ENCODE results near the gene BOD1. TPM values are rescaled to one million over a fixed set of nuclear protein-coding genes. Genes with fewer than 3 reads are reported as not detected.

The BOD1 gene
- polyA plus RNA-seq, 2 of the 4 experiments (the other 2 are of a cell fraction), result 59.1 to 102 TPM

DNA sequence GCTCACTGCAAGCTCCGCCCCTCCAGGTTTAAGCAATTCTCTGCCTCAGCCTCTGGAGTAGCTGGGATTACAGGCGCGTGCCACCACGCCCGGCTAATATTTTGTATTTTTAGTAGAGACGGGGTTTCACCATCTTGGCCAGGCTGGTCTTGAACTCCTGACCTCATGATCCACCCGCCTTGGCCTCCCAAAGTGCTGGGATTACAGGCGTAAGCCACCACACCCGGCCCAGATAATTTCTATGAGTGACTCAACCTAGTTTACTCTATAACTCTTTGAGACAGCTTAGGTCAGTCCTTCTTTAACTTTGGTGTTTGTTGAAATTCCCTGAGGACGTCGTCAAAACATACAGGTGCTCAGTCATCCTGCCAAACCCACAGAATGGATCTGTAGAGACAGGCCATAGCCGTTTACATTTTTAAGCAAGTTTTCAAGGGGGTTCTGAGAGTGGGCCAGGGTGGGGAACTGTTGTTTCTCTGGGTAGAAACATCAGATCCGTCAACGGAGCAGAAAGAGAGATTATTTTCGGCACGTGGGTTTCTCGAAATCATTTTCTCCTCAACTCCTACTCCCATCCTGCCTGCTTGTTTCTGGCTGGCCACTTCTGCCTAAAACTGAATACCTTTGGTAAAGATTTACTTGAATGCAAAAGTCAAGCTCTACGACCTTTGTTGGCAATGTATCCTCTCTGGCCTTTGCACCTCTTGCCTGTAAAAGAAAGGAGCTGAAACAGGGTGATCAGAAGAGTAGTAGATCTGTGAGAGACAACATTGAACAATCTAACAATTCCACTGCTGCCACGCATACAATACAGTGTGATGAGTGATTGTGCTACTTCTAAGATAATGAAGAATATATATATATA, 6.0 kb upstream of the BOD1 start:
- Histone ChIP-seq H3K27ac (peak overlapping the region; percentile 40 to 59; a peak in 4 of 6 replicates), H3K4me2 (no peak overlapping the region), H3K4me3 (no peak overlapping the region), H3K9me3 (no peaks in the 10 kb centered on the region), H3K4me1 (peaks cover 35% of the 10 kb centered on the region)
- FAIRE-seq (no peak), ATAC-seq (no peak), DNase-seq (ENCODE audit: low read depth in 1 of 2, low spot score in 1 of 2) (no peak)
- TF ChIP-seq, protein P1, sequence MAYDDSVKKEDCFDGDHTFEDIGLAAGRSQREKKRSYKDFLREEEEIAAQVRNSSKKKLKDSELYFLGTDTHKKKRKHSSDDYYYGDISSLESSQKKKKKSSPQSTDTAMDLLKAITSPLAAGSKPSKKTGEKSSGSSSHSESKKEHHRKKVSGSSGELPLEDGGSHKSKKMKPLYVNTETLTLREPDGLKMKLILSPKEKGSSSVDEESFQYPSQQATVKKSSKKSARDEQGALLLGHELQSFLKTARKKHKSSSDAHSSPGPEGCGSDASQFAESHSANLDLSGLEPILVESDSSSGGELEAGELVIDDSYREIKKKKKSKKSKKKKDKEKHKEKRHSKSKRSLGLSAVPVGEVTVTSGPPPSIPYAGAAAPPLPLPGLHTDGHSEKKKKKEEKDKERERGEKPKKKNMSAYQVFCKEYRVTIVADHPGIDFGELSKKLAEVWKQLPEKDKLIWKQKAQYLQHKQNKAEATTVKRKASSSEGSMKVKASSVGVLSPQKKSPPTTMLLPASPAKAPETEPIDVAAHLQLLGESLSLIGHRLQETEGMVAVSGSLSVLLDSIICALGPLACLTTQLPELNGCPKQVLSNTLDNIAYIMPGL (CRISPR knock-in tag; IDR thresholded peaks at IDR 0.05; ENCODE audit: borderline replicate concordance), result no peak
- TF ChIP-seq HEYL (CRISPR knock-in tag; IDR thresholded peaks at IDR 0.05) (no peak), HOXB13 (CRISPR knock-in tag; IDR thresholded peaks at IDR 0.05; ENCODE audit: low read depth) (no peak), RCOR1 (IDR thresholded peaks at IDR 0.05; ENCODE audit: low read depth, low read length) (no peak), TP53 (CRISPR knock-in tag; IDR thresholded peaks at IDR 0.05) (no peak), PHF8 (IDR thresholded peaks at IDR 0.05; ENCODE audit: borderline replicate concordance, low read depth) (no peak), JUNB (IDR thresholded peaks at IDR 0.05) (no peak), KDM5A (IDR thresholded peaks at IDR 0.05) (no peak), NR3C1 (IDR thresholded peaks at IDR 0.05) (no peak), RFX5 (IDR thresholded peaks at IDR 0.05) (no peak), EHMT2 (IDR thresholded peaks at IDR 0.05; ENCODE audit: low read depth) (no peak)
- TF ChIP-seq, protein P2, sequence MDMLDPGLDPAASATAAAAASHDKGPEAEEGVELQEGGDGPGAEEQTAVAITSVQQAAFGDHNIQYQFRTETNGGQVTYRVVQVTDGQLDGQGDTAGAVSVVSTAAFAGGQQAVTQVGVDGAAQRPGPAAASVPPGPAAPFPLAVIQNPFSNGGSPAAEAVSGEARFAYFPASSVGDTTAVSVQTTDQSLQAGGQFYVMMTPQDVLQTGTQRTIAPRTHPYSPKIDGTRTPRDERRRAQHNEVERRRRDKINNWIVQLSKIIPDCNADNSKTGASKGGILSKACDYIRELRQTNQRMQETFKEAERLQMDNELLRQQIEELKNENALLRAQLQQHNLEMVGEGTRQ (IDR thresholded peaks at IDR 0.05), result no peak
- TF ChIP-seq, protein P3, sequence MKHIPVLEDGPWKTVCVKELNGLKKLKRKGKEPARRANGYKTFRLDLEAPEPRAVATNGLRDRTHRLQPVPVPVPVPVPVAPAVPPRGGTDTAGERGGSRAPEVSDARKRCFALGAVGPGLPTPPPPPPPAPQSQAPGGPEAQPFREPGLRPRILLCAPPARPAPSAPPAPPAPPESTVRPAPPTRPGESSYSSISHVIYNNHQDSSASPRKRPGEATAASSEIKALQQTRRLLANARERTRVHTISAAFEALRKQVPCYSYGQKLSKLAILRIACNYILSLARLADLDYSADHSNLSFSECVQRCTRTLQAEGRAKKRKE (CRISPR knock-in tag; IDR thresholded peaks at IDR 0.05; ENCODE audit: low read depth), result no peak
- TF ChIP-seq, protein P4, sequence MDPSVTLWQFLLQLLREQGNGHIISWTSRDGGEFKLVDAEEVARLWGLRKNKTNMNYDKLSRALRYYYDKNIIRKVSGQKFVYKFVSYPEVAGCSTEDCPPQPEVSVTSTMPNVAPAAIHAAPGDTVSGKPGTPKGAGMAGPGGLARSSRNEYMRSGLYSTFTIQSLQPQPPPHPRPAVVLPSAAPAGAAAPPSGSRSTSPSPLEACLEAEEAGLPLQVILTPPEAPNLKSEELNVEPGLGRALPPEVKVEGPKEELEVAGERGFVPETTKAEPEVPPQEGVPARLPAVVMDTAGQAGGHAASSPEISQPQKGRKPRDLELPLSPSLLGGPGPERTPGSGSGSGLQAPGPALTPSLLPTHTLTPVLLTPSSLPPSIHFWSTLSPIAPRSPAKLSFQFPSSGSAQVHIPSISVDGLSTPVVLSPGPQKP (IDR thresholded peaks at IDR 0.05; ENCODE audit: low read depth, low read length), result no peak
- TF ChIP-seq, protein P5, sequence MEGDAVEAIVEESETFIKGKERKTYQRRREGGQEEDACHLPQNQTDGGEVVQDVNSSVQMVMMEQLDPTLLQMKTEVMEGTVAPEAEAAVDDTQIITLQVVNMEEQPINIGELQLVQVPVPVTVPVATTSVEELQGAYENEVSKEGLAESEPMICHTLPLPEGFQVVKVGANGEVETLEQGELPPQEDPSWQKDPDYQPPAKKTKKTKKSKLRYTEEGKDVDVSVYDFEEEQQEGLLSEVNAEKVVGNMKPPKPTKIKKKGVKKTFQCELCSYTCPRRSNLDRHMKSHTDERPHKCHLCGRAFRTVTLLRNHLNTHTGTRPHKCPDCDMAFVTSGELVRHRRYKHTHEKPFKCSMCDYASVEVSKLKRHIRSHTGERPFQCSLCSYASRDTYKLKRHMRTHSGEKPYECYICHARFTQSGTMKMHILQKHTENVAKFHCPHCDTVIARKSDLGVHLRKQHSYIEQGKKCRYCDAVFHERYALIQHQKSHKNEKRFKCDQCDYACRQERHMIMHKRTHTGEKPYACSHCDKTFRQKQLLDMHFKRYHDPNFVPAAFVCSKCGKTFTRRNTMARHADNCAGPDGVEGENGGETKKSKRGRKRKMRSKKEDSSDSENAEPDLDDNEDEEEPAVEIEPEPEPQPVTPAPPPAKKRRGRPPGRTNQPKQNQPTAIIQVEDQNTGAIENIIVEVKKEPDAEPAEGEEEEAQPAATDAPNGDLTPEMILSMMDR (IDR thresholded peaks at IDR 0.05), result no peak
- 84% methylated on average over 19 of the region's 19 CpGs for WGBS (ENCODE audit: missing lambda C conversion rate)
- CTCF ChIA-PET, result interaction anchor here (1.1 to 13.6 kb wide), 4 partner anchors 320 to 694 kb away, joined by 3 to 229 read pairs (median 9); no protein-coding TSS in a partner anchor
- POLR2A ChIA-PET, result no interaction called here

DNA sequence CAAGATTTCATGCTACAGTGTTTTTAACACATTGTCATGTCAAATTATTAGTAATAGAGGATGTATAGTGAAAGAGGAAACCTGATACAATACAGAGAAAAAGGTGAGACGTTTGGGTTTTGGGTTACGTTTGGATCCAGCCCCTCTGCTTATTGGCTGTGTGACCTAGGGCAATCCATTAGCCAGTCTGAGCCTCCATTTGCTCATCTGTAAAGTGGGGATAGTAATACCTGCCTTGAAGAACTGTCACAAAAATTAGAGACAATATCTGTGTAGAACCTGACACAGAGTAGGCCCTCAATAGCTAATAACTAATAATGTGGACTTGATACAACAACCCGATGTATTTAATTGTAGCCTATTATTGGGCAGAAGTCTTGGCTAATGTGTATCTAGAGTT, 4.3 kb upstream of the BOD1 start:
- Histone ChIP-seq H3K4me3 (no peak overlapping the region), H3K27ac (peak overlapping the region; percentile 42 to 76; a peak in 5 of 6 replicates), H3K9me3 (no peaks in the 10 kb centered on the region), H3K4me2 (no peak overlapping the region), H3K4me1 (peaks cover 33% of the 10 kb centered on the region)
- ATAC-seq, result no peak
- POLR2A ChIA-PET, result no interaction called here
- TF ChIP-seq KDM1A (IDR thresholded peaks at IDR 0.05; ENCODE audit: low read depth) (no peak), ESRRA (IDR thresholded peaks at IDR 0.05; ENCODE audit: borderline replicate concordance, low read length) (no peak)
- TF ChIP-seq, protein P6, sequence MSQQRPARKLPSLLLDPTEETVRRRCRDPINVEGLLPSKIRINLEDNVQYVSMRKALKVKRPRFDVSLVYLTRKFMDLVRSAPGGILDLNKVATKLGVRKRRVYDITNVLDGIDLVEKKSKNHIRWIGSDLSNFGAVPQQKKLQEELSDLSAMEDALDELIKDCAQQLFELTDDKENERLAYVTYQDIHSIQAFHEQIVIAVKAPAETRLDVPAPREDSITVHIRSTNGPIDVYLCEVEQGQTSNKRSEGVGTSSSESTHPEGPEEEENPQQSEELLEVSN (IDR thresholded peaks at IDR 0.05; ENCODE audit: borderline replicate concordance, low read depth), result no peak
- TF ChIP-seq, protein P3 (CRISPR knock-in tag; IDR thresholded peaks at IDR 0.05; ENCODE audit: low read depth), result no peak
- 69% methylated on average over 3 of the region's 3 CpGs for WGBS (ENCODE audit: missing lambda C conversion rate)
- DNase-seq (ENCODE audit: low read depth in 1 of 2, low spot score in 1 of 2), result no peak
- CTCF ChIA-PET, result interaction anchor here (0.8 to 13.6 kb wide), 4 partner anchors 144 to 696 kb away, joined by 4 to 229 read pairs (median 6); no protein-coding TSS in a partner anchor
- no peak for FAIRE-seq

Data from A549 (cell line).